ENCODE data around the gene CCDC6.

DNA sequence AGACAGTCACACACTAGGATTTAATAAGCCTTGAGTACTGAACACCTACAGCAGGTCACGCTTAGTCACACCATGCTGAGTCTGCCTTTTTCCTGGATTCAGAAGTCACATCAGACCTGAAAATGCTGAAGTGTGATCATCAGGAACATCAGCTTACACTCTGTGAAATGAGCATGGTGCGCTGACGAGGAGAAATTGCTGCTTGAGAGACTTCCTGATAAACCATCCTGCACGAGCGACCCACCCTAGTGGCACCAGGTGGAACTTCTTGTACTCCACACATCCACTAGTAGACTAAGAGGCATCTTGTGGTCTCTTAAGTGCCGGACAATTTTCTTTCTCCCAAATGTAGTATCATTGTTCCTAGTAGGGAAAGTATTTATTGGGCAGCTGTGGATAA lies 101.3 kb downstream of the CCDC6 start:
- TF ChIP-seq, protein P1, sequence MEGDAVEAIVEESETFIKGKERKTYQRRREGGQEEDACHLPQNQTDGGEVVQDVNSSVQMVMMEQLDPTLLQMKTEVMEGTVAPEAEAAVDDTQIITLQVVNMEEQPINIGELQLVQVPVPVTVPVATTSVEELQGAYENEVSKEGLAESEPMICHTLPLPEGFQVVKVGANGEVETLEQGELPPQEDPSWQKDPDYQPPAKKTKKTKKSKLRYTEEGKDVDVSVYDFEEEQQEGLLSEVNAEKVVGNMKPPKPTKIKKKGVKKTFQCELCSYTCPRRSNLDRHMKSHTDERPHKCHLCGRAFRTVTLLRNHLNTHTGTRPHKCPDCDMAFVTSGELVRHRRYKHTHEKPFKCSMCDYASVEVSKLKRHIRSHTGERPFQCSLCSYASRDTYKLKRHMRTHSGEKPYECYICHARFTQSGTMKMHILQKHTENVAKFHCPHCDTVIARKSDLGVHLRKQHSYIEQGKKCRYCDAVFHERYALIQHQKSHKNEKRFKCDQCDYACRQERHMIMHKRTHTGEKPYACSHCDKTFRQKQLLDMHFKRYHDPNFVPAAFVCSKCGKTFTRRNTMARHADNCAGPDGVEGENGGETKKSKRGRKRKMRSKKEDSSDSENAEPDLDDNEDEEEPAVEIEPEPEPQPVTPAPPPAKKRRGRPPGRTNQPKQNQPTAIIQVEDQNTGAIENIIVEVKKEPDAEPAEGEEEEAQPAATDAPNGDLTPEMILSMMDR (IDR thresholded peaks at IDR 0.05): peak; percentile 19 to 48 (median 38)
- no peak for TF ChIP-seq POLR2A (IDR thresholded peaks at IDR 0.05)
